Left lung (tissue), 10 donors: ENCODE results near the gene BLVRA. TPM values are rescaled to one million over a fixed set of nuclear protein-coding genes. Genes with fewer than 3 reads are reported as not detected.

ENCODE experiments used
- ATAC-seq: fragments of 200-7000 bp; cut with Tn5 transposase; one replicate; pipeline ENCODE4 v1.9.1; 2020; ENCODE audit warnings: moderate library complexity
- DNase-seq, 4 donors: peaks; one replicate each; pipeline ENCODE4 v3.0.0-alpha.2; 2013 to 2020
- H3K27ac ChIP-seq, 2 donors: fragments of 200-600 bp; sonication (generic) in 1 of 2; one replicate each; pipeline versions ENCODE4 v1.5.0 to v1.8.0; 2020 to 2021
- H3K27me3 ChIP-seq, 2 donors: fragments of 200-600 bp; sonication (generic) in 1 of 2; one replicate each; pipeline versions ENCODE4 v1.5.0 to v1.8.0; 2020 to 2021
- H3K36me3 ChIP-seq, 2 donors: fragments of 200-600 bp; sonication (generic) in 1 of 2; one replicate each; pipeline versions ENCODE4 v1.5.0 to v1.8.0; 2020 to 2021
- H3K4me1 ChIP-seq, 2 donors: fragments of 200-600 bp; one replicate each; pipeline ENCODE4 v1.8.0; 2021
- H3K4me3 ChIP-seq, 2 donors: fragments of 200-600 bp; sonication (generic) in 1 of 2; one replicate each; pipeline versions ENCODE4 v1.5.0 to v1.8.0; 2020 to 2021; ENCODE audit warnings: mild to moderate bottlenecking in 1 of 2
- H3K9me3 ChIP-seq, 2 donors: fragments of 200-600 bp; sonication (generic) in 1 of 2; one replicate each; pipeline versions ENCODE4 v1.5.0 to v1.8.0; 2020 to 2021
- intact Hi-C, 2 donors: fragments of 100-400 bp; cut with DNase I; formaldehyde crosslinking; loops; one replicate each; pipeline versions ENCODE4 v1.11.2 to v1.14.2; 2022
- polyA plus RNA-seq, 6 donors: library from polyadenylated mRNA; unstranded; fragments of 120-200 nt; gene quantifications; one replicate each; pipeline ENCODE4 v1.2.1, GENCODE V29; 2013; ENCODE audit not compliant: insufficient read length in 6 of 6
- total RNA-seq, 2 donors: library from RNA; stranded (reverse); fragmentation: NEBNext Ultra II Directional; extraction: Animal tissue kit (Norgen Biotek cat#: 25700); gene quantifications; one replicate each; pipeline ENCODE4 v1.2.1, GENCODE V29; 2021
- TF ChIP-seq, protein P1 (sequence below), 2 donors: fragments of 200-600 bp; sonication (generic) in 1 of 2; IDR thresholded peaks; one replicate each; pipeline versions ENCODE4 v1.5.0 to v1.8.0; 2021; ENCODE audit warnings: antibody characterized with exemption in 2 of 2
- donor health status: DM: no; HTN: yes; CAD: no.
- donor health status: DM: no; HTN: no; CAD: no.

The BLVRA gene
- total and polyA plus RNA-seq, 8 donors, result 38.0 to 83.8 (median 46.1) TPM

DNA sequence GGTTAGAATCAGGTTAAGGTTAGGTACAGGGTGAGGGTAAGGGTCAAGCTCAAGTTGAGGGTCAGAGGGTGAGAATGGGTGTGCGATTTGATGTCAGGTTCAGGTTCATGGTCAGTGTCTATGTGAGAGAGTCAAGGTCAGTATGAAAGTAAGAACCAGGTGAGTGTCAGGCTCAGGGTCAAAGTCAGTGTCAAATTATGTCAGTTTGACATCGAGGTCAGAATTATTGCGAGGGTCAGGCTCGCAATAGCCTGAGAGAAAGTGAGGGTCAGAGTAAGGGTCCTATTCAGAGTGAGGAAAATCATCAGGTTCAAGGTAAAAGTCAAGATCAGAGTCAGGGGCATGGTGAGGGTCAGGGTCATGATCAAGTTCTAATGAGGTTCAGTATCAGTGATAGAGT, 97.8 kb downstream of the BLVRA start:
- TF ChIP-seq, protein P1, sequence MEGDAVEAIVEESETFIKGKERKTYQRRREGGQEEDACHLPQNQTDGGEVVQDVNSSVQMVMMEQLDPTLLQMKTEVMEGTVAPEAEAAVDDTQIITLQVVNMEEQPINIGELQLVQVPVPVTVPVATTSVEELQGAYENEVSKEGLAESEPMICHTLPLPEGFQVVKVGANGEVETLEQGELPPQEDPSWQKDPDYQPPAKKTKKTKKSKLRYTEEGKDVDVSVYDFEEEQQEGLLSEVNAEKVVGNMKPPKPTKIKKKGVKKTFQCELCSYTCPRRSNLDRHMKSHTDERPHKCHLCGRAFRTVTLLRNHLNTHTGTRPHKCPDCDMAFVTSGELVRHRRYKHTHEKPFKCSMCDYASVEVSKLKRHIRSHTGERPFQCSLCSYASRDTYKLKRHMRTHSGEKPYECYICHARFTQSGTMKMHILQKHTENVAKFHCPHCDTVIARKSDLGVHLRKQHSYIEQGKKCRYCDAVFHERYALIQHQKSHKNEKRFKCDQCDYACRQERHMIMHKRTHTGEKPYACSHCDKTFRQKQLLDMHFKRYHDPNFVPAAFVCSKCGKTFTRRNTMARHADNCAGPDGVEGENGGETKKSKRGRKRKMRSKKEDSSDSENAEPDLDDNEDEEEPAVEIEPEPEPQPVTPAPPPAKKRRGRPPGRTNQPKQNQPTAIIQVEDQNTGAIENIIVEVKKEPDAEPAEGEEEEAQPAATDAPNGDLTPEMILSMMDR (IDR thresholded peaks at IDR 0.05), result no peak
- no peak for ATAC-seq
- no peak for DNase-seq
- Histone ChIP-seq H3K27me3 (no peaks in the 10 kb centered on the region), H3K36me3 (no peaks in the 10 kb centered on the region), H3K27ac (no peak overlapping the region), H3K4me3 (no peak overlapping the region), H3K4me1 (no peaks in the 10 kb centered on the region), H3K9me3 (no peaks in the 10 kb centered on the region)
- intact Hi-C loops, result no loop called here

Other genes with a start within 250 kb of the BLVRA start
- 10 to 100 TPM; 34.9 to 38.4 TPM for gene STK17A, start 175.6 kb upstream of the BLVRA start, total RNA-seq
- gene STK17A, start 175.6 kb upstream of the BLVRA start, polyA plus RNA-seq, result 10 to 100 TPM; 25.9 to 34.5 (median 31.2) TPM
- gene COA1, start 29.2 kb upstream of the BLVRA start, total RNA-seq, result 10 to 100 TPM; 41.5 to 43.8 TPM
- gene COA1, start 29.2 kb upstream of the BLVRA start, polyA plus RNA-seq, result 10 to 100 TPM; 71.4 to 89.2 (median 79.7) TPM
- 10 to 100 TPM; 80.9 to 87.6 TPM for gene MRPS24, start 110.8 kb downstream of the BLVRA start, total RNA-seq
- gene MRPS24, start 110.8 kb downstream of the BLVRA start, polyA plus RNA-seq, result 10 to 100 TPM; 63.2 to 68.5 (median 65.8) TPM
- gene URGCP, start 147.9 kb downstream of the BLVRA start, total RNA-seq, result 10 to 100 TPM; 25.5 to 29.9 TPM
- 10 to 100 TPM; 30.5 to 37.5 (median 31.5) TPM for gene URGCP, start 147.9 kb downstream of the BLVRA start, polyA plus RNA-seq
- gene UBE2D4, start 167.8 kb downstream of the BLVRA start, total RNA-seq, result 10 to 100 TPM; 25.7 to 26.4 TPM
- gene UBE2D4, start 167.8 kb downstream of the BLVRA start, polyA plus RNA-seq, result 10 to 100 TPM; 15.2 to 20.0 (median 16.1) TPM
- not detected for gene SPDYE1, start 239.2 kb downstream of the BLVRA start, total RNA-seq
- gene SPDYE1, start 239.2 kb downstream of the BLVRA start, polyA plus RNA-seq, result 1 to 10 TPM; 1.4 to 2.5 (median 1.8) TPM